ENCODE results near the gene PRDM2. TPM values are rescaled to one million over a fixed set of nuclear protein-coding genes. Genes with fewer than 3 reads are reported as not detected.

Gene PRDM2
- total RNA-seq, 1 donor from 2014 or later = 23.0 TPM

- no peak overlapping the region for H3K27ac ChIP-seq (ENCODE audit: low read depth, low read length)
- peaks cover 31 to 51% (median 32%) of the 10 kb centered on the region in 3 donors for H3K4me1 ChIP-seq (ENCODE audit: control insufficient read depth in 3 of 3, insufficient read depth in 3 of 3, low read length in 3 of 3)
- no peak overlapping the region for H3K9ac ChIP-seq (ENCODE audit: low read depth in 1 of 3, low read length in 3 of 3)
- no peaks in the 10 kb centered on the region for H3K9me3 ChIP-seq (ENCODE audit: control insufficient read depth in 3 of 3, low read length in 3 of 3)
- H3K36me3 ChIP-seq (ENCODE audit: control insufficient read depth in 3 of 3, insufficient read depth in 3 of 3, low read length in 3 of 3) = peaks cover 0 to 4% (median 3%) of the 10 kb centered on the region in 3 donors
- no peak overlapping the region for H3K4me3 ChIP-seq (ENCODE audit: low read length in 3 of 3)
- H3K27me3 ChIP-seq (ENCODE audit: control insufficient read depth in 3 of 3, insufficient read depth in 3 of 3, low read length in 3 of 3) = no peaks in the 10 kb centered on the region
Measured at GRCh38 chr1:13794231-13795187, 94.5 kb downstream of the PRDM2 start.

GRCh38 chr1:13797397-13797796 is 97.4 kb downstream of the PRDM2 start:
- H3K9me3 ChIP-seq (ENCODE audit: control insufficient read depth in 3 of 3, low read length in 3 of 3) = no peaks in the 10 kb centered on the region
- no peak overlapping the region for H3K4me3 ChIP-seq (ENCODE audit: low read length in 3 of 3)
- H3K27ac ChIP-seq (ENCODE audit: low read depth, low read length) = no peak overlapping the region
- no peaks in the 10 kb centered on the region for H3K27me3 ChIP-seq (ENCODE audit: control insufficient read depth in 3 of 3, insufficient read depth in 3 of 3, low read length in 3 of 3)
- H3K36me3 ChIP-seq (ENCODE audit: control insufficient read depth in 3 of 3, insufficient read depth in 3 of 3, low read length in 3 of 3) = peaks cover 2 to 4% (median 3%) of the 10 kb centered on the region in 3 donors
- H3K4me1 ChIP-seq (ENCODE audit: control insufficient read depth in 3 of 3, insufficient read depth in 3 of 3, low read length in 3 of 3) = peaks cover 25 to 41% (median 30%) of the 10 kb centered on the region in 3 donors
- H3K9ac ChIP-seq (ENCODE audit: low read depth in 1 of 3, low read length in 3 of 3) = no peak overlapping the region

GRCh38 chr1:13798120-13798519 is 98.1 kb downstream of the PRDM2 start:
- Histone ChIP-seq H3K27ac (ENCODE audit: low read depth, low read length) (no peak overlapping the region), H3K4me1 (ENCODE audit: control insufficient read depth in 3 of 3, insufficient read depth in 3 of 3, low read length in 3 of 3) (peaks cover 18 to 34% (median 23%) of the 10 kb centered on the region in 3 donors), H3K9ac (ENCODE audit: low read depth in 1 of 3, low read length in 3 of 3) (no peak overlapping the region), H3K4me3 (ENCODE audit: low read length in 3 of 3) (no peak overlapping the region), H3K27me3 (ENCODE audit: control insufficient read depth in 3 of 3, insufficient read depth in 3 of 3, low read length in 3 of 3) (no peaks in the 10 kb centered on the region), H3K36me3 (ENCODE audit: control insufficient read depth in 3 of 3, insufficient read depth in 3 of 3, low read length in 3 of 3) (peaks cover 2 to 3% (median 2%) of the 10 kb centered on the region in 3 donors), H3K9me3 (ENCODE audit: control insufficient read depth in 3 of 3, low read length in 3 of 3) (no peaks in the 10 kb centered on the region)

DNA sequence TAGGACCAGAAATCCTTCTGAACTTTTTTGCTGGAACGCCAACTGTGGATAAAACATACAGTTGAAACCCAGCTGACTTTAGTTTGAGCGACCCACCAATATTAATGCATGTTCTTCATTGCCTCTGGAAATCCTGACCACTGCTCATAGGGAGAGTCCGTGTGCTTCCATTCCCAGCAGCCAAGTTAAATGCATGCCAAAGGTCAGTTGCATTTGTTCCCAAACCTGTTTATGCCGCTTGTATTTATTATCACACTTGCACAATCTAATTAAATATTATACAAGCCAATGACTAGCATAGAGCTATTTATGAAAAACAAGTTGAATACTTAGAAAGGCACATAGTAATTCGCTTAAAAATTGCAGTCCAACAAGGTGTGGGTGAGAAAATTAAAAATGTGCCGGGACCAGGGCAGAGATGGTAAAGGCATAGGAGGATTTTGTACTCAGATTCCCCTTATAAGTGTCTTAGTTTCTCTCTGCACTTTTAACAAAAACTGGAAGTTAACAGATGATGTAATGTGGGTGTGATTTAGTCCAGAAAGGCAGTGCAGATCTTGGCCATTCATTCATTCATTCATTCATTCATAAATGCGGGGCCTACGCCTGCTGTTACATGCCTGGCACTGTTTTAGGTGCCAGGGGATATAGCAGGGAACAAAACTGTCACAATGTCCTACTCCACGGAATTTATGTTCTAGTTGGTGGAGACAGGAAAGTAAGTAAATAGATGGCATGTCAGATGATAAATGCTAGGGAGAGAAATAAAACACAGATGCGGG is 99.7 kb downstream of the PRDM2 start:
- no peaks in the 10 kb centered on the region for H3K27me3 ChIP-seq (ENCODE audit: control insufficient read depth in 3 of 3, insufficient read depth in 3 of 3, low read length in 3 of 3)
- H3K27ac ChIP-seq (ENCODE audit: low read depth, low read length) = no peak overlapping the region
- H3K4me1 ChIP-seq (ENCODE audit: control insufficient read depth in 3 of 3, insufficient read depth in 3 of 3, low read length in 3 of 3) = peaks cover 5 to 25% (median 16%) of the 10 kb centered on the region in 3 donors
- no peak overlapping the region for H3K4me3 ChIP-seq (ENCODE audit: low read length in 3 of 3)
- no peaks in the 10 kb centered on the region for H3K9me3 ChIP-seq (ENCODE audit: control insufficient read depth in 3 of 3, low read length in 3 of 3)
- H3K9ac ChIP-seq (ENCODE audit: low read depth in 1 of 3, low read length in 3 of 3) = no peak overlapping the region
- H3K36me3 ChIP-seq (ENCODE audit: control insufficient read depth in 3 of 3, insufficient read depth in 3 of 3, low read length in 3 of 3) = peaks cover 2 to 3% (median 2%) of the 10 kb centered on the region in 3 donors

GRCh38 chr1:13801232-13801631 is 101.2 kb downstream of the PRDM2 start:
- Histone ChIP-seq H3K27me3 (ENCODE audit: control insufficient read depth in 3 of 3, insufficient read depth in 3 of 3, low read length in 3 of 3) (no peaks in the 10 kb centered on the region), H3K4me1 (ENCODE audit: control insufficient read depth in 3 of 3, insufficient read depth in 3 of 3, low read length in 3 of 3) (peaks cover 5 to 17% (median 16%) of the 10 kb centered on the region in 3 donors), H3K9me3 (ENCODE audit: control insufficient read depth in 3 of 3, low read length in 3 of 3) (no peaks in the 10 kb centered on the region), H3K4me3 (ENCODE audit: low read length in 3 of 3) (no peak overlapping the region), H3K27ac (ENCODE audit: low read depth, low read length) (no peak overlapping the region), H3K9ac (ENCODE audit: low read depth in 1 of 3, low read length in 3 of 3) (no peak overlapping the region), H3K36me3 (ENCODE audit: control insufficient read depth in 3 of 3, insufficient read depth in 3 of 3, low read length in 3 of 3) (peaks cover under 1 to 4% (median 2%) of the 10 kb centered on the region in 3 donors)

GRCh38 chr1:13801655-13802486 is 101.9 kb downstream of the PRDM2 start:
- H3K27ac ChIP-seq (ENCODE audit: low read depth, low read length) = no peak overlapping the region

DNA sequence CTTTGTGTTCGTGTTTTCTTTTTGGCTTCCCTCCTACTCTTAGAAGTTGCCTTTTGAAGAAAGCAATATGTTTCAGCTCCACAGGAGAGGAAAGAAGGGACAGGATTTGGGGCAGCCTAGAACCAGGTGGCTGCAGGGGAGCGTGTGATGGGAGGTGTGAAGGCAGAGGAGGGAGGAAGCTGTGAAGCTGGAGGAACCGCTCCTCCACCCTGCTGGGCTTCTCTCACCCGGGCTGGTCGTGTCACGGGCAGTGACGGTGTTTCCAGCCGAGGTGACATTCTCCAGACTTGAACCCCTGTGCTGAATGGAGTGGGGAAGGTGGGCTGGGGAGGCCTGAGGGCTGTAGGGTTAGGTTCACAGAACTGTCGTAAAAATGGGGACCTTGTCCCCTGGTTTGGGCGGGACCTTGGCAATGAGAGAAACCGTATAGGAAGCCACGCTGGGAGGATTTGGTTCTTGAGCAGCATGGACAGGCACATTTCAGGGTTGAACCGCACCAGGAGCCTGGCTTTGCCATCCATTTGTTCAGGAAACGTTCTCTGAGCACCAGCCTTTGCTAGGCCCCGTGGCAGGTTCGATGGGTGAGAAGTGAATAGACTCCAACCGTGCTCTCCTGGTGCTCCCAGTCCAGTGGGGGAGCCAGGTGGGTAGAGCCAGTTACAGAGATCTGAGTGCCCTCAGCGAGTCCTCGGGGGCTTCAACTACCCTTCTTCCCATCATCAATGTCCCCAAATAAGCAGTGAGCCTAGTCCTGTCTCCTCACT is 103.0 kb downstream of the PRDM2 start:
- H3K36me3 ChIP-seq (ENCODE audit: control insufficient read depth in 3 of 3, insufficient read depth in 3 of 3, low read length in 3 of 3) = peaks cover 0 to 4% (median 2%) of the 10 kb centered on the region in 3 donors
- H3K4me1 ChIP-seq (ENCODE audit: control insufficient read depth in 3 of 3, insufficient read depth in 3 of 3, low read length in 3 of 3) = peaks cover 5 to 20% (median 16%) of the 10 kb centered on the region in 3 donors
- H3K9me3 ChIP-seq (ENCODE audit: control insufficient read depth in 3 of 3, low read length in 3 of 3) = no peaks in the 10 kb centered on the region
- H3K27me3 ChIP-seq (ENCODE audit: control insufficient read depth in 3 of 3, insufficient read depth in 3 of 3, low read length in 3 of 3) = no peaks in the 10 kb centered on the region
- no peak overlapping the region for H3K9ac ChIP-seq (ENCODE audit: low read depth in 1 of 3, low read length in 3 of 3)
- H3K4me3 ChIP-seq (ENCODE audit: low read length in 3 of 3) = no peak overlapping the region
- no peak overlapping the region for H3K27ac ChIP-seq (ENCODE audit: low read depth, low read length)

More at GRCh38 chr1:13801655-13802486, 101.9 kb downstream of the PRDM2 start:
- Histone ChIP-seq H3K27me3 (ENCODE audit: control insufficient read depth in 3 of 3, insufficient read depth in 3 of 3, low read length in 3 of 3) (no peaks in the 10 kb centered on the region), H3K4me3 (ENCODE audit: low read length in 3 of 3) (no peak overlapping the region), H3K4me1 (ENCODE audit: control insufficient read depth in 3 of 3, insufficient read depth in 3 of 3, low read length in 3 of 3) (peaks cover 5 to 20% (median 16%) of the 10 kb centered on the region in 3 donors), H3K9ac (ENCODE audit: low read depth in 1 of 3, low read length in 3 of 3) (no peak overlapping the region), H3K9me3 (ENCODE audit: control insufficient read depth in 3 of 3, low read length in 3 of 3) (no peaks in the 10 kb centered on the region), H3K36me3 (ENCODE audit: control insufficient read depth in 3 of 3, insufficient read depth in 3 of 3, low read length in 3 of 3) (peaks cover 0 to 4% (median 2%) of the 10 kb centered on the region in 3 donors)

DNA sequence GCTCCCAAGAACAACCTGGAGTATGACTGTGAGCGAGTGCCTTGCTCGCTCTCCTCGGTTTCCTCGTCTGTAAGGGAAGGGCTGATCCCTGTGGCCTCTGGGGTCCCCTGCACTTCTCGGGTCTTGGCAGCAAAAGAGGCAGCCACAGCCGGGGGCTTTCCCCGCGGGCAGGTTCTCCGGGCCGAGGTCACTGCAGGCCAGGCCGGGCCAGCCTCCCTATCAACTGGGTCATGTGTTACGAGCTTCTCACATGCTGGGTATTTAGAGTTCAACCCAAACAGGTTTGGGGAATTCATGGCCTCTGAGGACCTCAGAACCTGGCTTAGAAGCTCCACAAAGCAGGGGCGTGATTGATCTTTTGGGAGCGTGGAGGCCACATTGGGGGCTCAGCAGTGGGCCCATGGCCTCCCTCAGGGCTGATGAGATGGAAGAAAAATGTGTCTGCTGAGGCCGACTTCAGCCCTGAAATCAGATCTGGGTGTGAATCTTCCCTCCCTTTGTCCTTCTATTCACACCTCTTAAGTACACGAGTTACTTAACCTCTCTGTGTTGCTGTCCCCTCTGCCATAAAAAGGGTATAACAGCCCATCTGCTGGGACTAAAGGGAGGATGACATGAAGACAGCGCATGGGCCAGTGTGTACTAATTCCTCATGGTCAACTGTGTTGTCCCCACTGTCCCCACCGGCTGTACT is 103.7 kb downstream of the PRDM2 start:
- H3K4me1 ChIP-seq (ENCODE audit: control insufficient read depth in 3 of 3, insufficient read depth in 3 of 3, low read length in 3 of 3) = peaks cover 6 to 22% (median 18%) of the 10 kb centered on the region in 3 donors
- peaks cover 0 to 4% (median 2%) of the 10 kb centered on the region in 3 donors for H3K36me3 ChIP-seq (ENCODE audit: control insufficient read depth in 3 of 3, insufficient read depth in 3 of 3, low read length in 3 of 3)
- H3K4me3 ChIP-seq (ENCODE audit: low read length in 3 of 3) = no peak overlapping the region
- no peaks in the 10 kb centered on the region for H3K27me3 ChIP-seq (ENCODE audit: control insufficient read depth in 3 of 3, insufficient read depth in 3 of 3, low read length in 3 of 3)
- H3K27ac ChIP-seq (ENCODE audit: low read depth, low read length) = no peak overlapping the region
- H3K9me3 ChIP-seq (ENCODE audit: control insufficient read depth in 3 of 3, low read length in 3 of 3) = no peaks in the 10 kb centered on the region
- H3K9ac ChIP-seq (ENCODE audit: low read depth in 1 of 3, low read length in 3 of 3) = no peak overlapping the region

Data from skeletal muscle tissue (tissue), 4 donors.